Osteoblast (primary cell): ENCODE results near the gene CDC123. TPM values are rescaled to one million over a fixed set of nuclear protein-coding genes. Genes with fewer than 3 reads are reported as not detected.

Experiments used
- DNase-seq: peaks from one replicate; pipeline ENCODE4 v3.0.0; 2011; ENCODE audit warnings: low spot score, mixed read lengths; ENCODE audit not compliant: insufficient read length; ENCODE audit errors: missing footprints
- H2AFZ ChIP-seq: 2 replicates; pipeline ENCODE4 v1.6.0; 2011; ENCODE audit warnings: mild to moderate bottlenecking, low read length
- H3K27ac ChIP-seq: 2 replicates; pipeline ENCODE4 v1.5.1; 2011; ENCODE audit warnings: mild to moderate bottlenecking, low read depth, low read length, moderate library complexity
- H3K27me3 ChIP-seq: 2 replicates; pipeline ENCODE4 v1.6.0; 2012; ENCODE audit warnings: mild to moderate bottlenecking, control low read depth, inconsistent platforms, low read length, moderate library complexity; ENCODE audit not compliant: insufficient read depth
- H3K36me3 ChIP-seq: 2 replicates; pipeline ENCODE4 v1.5.1; 2011; ENCODE audit warnings: mild to moderate bottlenecking, low read length, control low read depth, moderate library complexity; ENCODE audit not compliant: insufficient read depth
- H3K4me1 ChIP-seq: 2 replicates; pipeline ENCODE4 v1.5.1; 2011; ENCODE audit warnings: mild to moderate bottlenecking, low read length, control low read depth, moderate library complexity; ENCODE audit not compliant: insufficient read depth
- H3K4me2 ChIP-seq: 2 replicates; pipeline ENCODE4 v1.6.0; 2011; ENCODE audit warnings: mild to moderate bottlenecking, low read length; ENCODE audit not compliant: insufficient read depth
- H3K4me3 ChIP-seq: fragments of 200-600 bp; sonication (generic); 3 replicates; pipeline ENCODE4 v1.5.1; 2012; ENCODE audit warnings: mild to moderate bottlenecking, low read length, inconsistent platforms; ENCODE audit not compliant: insufficient read depth
- H3K79me2 ChIP-seq: 2 replicates; pipeline ENCODE4 v1.6.0; 2012; ENCODE audit warnings: mild to moderate bottlenecking, low read length, control low read depth, inconsistent platforms; ENCODE audit not compliant: insufficient read depth
- H3K9me3 ChIP-seq: 2 replicates; pipeline ENCODE4 v1.5.1; 2011; ENCODE audit warnings: low read depth, low read length, control low read depth
- H4K20me1 ChIP-seq: 2 replicates; pipeline ENCODE4 v1.6.0; 2012; ENCODE audit warnings: mild to moderate bottlenecking, low read length, control low read depth; ENCODE audit not compliant: insufficient read depth
- total RNA-seq: library from RNA; depleted of rRNA; stranded (reverse); fragments of >200 nt; gene quantifications from 2 replicates; pipeline ENCODE4 v1.2.3, GENCODE V29; 2012
- TF ChIP-seq, protein P1 (sequence below): IDR thresholded peaks from 2 replicates; pipeline ENCODE4 v1.5.1; 2011; ENCODE audit warnings: mild to moderate bottlenecking, low read depth, low read length, moderate library complexity; ENCODE audit errors: extremely low read depth

The CDC123 gene
- total RNA-seq, 1 donor, result 86.9 TPM

DNA sequence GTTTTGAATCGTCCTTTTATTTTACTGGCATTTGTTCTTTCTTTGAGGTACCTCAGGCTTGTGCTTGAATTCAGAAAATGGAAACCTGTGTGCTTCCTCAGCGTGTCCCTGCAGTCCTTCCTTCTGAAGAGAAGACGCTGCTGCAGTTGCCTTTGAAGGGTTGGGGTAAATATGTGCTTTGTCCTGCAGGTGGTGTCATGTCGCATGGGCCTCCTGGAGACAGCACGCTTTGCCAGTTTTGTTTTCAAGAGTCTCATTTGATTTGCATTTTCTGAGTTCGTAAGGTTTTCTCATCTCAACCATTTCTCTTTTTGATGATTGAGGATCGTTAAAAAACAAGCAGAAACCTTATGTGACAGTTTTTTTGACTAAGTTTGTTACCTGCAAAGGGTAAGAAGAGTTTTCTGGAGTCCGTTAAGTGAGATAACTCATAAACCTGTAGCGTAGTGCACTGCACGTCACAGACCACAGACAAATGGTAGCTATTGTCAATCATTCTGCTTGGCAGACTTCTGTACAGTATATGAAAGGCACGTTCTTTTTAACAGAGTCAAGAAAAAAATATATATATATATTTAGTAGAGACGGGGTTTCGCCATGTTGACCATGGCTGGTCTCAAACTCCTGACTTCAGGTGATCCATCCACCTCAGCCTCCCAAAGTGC, 57.0 kb downstream of the CDC123 start:
- Histone ChIP-seq H3K4me3 (no peak overlapping the region), H3K27ac (no peak overlapping the region), H4K20me1 (no peaks in the 10 kb centered on the region), H3K36me3 (peaks cover 20% of the 10 kb centered on the region), H3K79me2 (no peaks in the 10 kb centered on the region), H3K27me3 (no peaks in the 10 kb centered on the region), H2AFZ (no peak overlapping the region), H3K9me3 (no peaks in the 10 kb centered on the region), H3K4me1 (no peaks in the 10 kb centered on the region), H3K4me2 (no peak overlapping the region)
- TF ChIP-seq, protein P1, sequence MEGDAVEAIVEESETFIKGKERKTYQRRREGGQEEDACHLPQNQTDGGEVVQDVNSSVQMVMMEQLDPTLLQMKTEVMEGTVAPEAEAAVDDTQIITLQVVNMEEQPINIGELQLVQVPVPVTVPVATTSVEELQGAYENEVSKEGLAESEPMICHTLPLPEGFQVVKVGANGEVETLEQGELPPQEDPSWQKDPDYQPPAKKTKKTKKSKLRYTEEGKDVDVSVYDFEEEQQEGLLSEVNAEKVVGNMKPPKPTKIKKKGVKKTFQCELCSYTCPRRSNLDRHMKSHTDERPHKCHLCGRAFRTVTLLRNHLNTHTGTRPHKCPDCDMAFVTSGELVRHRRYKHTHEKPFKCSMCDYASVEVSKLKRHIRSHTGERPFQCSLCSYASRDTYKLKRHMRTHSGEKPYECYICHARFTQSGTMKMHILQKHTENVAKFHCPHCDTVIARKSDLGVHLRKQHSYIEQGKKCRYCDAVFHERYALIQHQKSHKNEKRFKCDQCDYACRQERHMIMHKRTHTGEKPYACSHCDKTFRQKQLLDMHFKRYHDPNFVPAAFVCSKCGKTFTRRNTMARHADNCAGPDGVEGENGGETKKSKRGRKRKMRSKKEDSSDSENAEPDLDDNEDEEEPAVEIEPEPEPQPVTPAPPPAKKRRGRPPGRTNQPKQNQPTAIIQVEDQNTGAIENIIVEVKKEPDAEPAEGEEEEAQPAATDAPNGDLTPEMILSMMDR, result peak; percentile 33
- DNase-seq, result peak; percentile 62

DNA sequence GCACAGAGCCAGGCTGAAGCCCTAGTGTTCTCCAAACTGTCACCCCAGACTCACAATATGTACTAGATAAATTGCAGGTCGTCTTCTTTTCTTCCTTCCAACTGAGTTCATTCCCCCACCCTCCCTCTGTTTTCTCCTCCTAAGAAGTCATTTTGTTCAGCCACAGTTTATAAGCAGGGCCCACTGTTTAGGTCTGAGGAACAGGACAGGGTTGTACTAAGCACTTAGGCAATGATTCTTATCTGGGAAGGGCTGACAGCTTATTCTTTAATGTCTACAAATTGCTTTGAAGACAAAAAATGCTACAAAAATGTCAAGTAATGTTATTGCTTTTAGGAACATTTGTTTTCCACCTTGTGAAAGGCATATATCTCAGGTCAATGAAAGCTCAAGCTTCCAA, 59.1 kb downstream of the CDC123 start:
- Histone ChIP-seq H2AFZ (no peak overlapping the region), H3K79me2 (no peaks in the 10 kb centered on the region), H3K27ac (no peak overlapping the region), H3K4me3 (no peak overlapping the region), H3K4me1 (no peaks in the 10 kb centered on the region), H4K20me1 (no peaks in the 10 kb centered on the region), H3K4me2 (no peak overlapping the region), H3K9me3 (no peaks in the 10 kb centered on the region), H3K27me3 (no peaks in the 10 kb centered on the region), H3K36me3 (peaks cover 10% of the 10 kb centered on the region)
- DNase-seq, result peak; percentile 8
- TF ChIP-seq, protein P1, result no peak

DNA sequence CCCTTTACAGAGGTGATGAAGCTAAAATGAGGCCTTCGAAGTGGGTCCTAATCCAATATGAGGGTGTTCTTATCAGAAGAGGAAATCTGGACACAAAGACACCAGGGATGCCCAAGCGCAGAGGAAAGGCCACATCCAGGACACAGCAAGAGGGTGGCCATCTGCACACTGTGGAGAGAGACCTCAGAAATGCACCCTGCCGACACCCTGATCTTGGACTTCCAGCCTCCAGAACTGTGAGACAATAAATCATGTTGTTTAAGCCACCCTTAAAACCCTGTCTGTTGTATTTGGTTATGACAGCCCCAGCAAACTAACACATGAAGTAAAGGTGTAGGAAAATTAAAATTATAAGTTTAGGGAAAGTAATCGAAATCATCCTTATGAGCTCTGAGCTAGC, 64.0 kb downstream of the CDC123 start:
- no peaks in the 10 kb centered on the region for H3K9me3 ChIP-seq
- H3K4me3 ChIP-seq, result no peak overlapping the region
- H3K4me2 ChIP-seq, result no peak overlapping the region
- H2AFZ ChIP-seq, result no peak overlapping the region
- no peaks in the 10 kb centered on the region for H3K79me2 ChIP-seq
- no peaks in the 10 kb centered on the region for H3K36me3 ChIP-seq
- TF ChIP-seq, protein P1, result no peak
- H3K4me1 ChIP-seq, result no peaks in the 10 kb centered on the region
- no peaks in the 10 kb centered on the region for H4K20me1 ChIP-seq
- DNase-seq, result peak; percentile 13
- no peaks in the 10 kb centered on the region for H3K27me3 ChIP-seq
- no peak overlapping the region for H3K27ac ChIP-seq

DNA sequence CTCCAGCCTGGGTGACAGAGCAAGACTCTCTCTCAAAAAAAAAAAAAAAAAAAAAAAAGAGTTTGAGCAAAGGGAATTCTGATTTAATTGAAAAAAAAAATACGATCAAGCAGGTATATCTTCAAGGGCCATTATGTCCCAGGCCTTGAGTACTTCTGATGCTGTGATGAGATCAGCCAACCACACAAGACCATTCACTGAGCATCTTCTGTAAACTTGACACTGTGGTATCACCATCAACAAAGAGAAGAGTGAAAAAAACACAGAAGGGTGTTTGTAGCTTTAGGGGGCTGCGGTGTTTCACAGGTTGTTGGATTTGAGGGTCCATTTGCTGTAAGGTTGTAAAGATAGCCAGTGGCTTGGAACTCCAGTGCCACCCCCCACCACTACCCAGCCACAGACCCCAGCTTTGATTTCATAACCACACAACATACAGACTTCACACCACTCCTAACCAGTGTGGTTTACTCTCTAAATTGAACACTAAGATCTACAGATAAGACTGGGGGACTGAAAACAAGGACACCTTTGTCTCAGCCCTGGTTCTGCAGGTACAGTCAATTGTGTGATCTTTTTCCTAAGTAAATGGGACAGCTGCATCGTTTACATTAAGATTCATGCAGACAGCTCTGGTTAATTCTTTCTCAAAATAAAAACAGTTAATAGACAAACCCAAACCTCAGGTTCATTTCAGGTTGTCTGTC, 66.4 kb downstream of the CDC123 start:
- TF ChIP-seq, protein P1, result no peak
- H3K27me3 ChIP-seq, result no peaks in the 10 kb centered on the region
- H3K27ac ChIP-seq, result no peak overlapping the region
- H3K9me3 ChIP-seq, result no peaks in the 10 kb centered on the region
- DNase-seq, result peak; percentile 47
- no peak overlapping the region for H2AFZ ChIP-seq
- no peaks in the 10 kb centered on the region for H3K79me2 ChIP-seq
- no peaks in the 10 kb centered on the region for H3K36me3 ChIP-seq
- H3K4me1 ChIP-seq, result no peaks in the 10 kb centered on the region
- H4K20me1 ChIP-seq, result no peaks in the 10 kb centered on the region
- no peak overlapping the region for H3K4me2 ChIP-seq
- H3K4me3 ChIP-seq, result no peak overlapping the region
